Gastroesophageal sphincter (tissue), 4 donors: Measurements from ENCODE around the gene SETD7. TPM values are rescaled to one million over a fixed set of nuclear protein-coding genes. Genes with fewer than 3 reads are reported as not detected.

Experiments
- ATAC-seq: fragments of 150-250 bp; one replicate; pipeline ENCODE4 v1.9.1; 2016; ENCODE audit warnings: mild to moderate bottlenecking, moderate library complexity
- H3K27ac ChIP-seq, 4 donors: fragments of 200-600 bp; sonication (generic) in 3 of 4; 1 replicate in 3 of 4; 2 replicates in 1 of 4; pipeline ENCODE4 v1.5.1; 2016 to 2019
- H3K27me3 ChIP-seq: fragments of 200-600 bp; sonication (generic); one replicate; pipeline ENCODE4 v1.5.1; 2019
- H3K36me3 ChIP-seq, 2 donors: fragments of 200-600 bp; sonication (generic); one replicate each; pipeline ENCODE4 v1.5.1; 2019; ENCODE audit warnings: control low read depth in 1 of 2
- H3K4me1 ChIP-seq, 3 donors: fragments of 200-600 bp; sonication (generic); 1 replicate in 2 of 3; 2 replicates in 1 of 3; pipeline ENCODE4 v1.5.1; 2016 to 2019; ENCODE audit warnings: control low read depth in 2 of 3
- H3K4me3 ChIP-seq, 2 donors: fragments of 200-600 bp; sonication (generic); one replicate each; pipeline ENCODE4 v1.5.1; 2019; ENCODE audit warnings: mild to moderate bottlenecking in 1 of 2, moderate library complexity in 1 of 2
- H3K9me3 ChIP-seq, 3 donors: fragments of 200-600 bp; sonication (generic); one replicate each; pipeline ENCODE4 v1.5.1; 2017 to 2019; ENCODE audit warnings: control low read depth in 2 of 3
- EP300 ChIP-seq: sonication (generic); formaldehyde crosslinking; IDR thresholded peaks from one replicate; pipeline ENCODE4 v1.6.1; 2017; ENCODE audit warnings: antibody characterized with exemption, mild to moderate bottlenecking
- POLR2A ChIP-seq, 2 donors: fragments of 450-650 bp; IDR thresholded peaks; one replicate each; pipeline ENCODE4 v1.6.1; 2017; ENCODE audit warnings: antibody characterized with exemption in 2 of 2, mild to moderate bottlenecking in 2 of 2, moderate library complexity in 1 of 2
- POLR2AphosphoS5 ChIP-seq: sonication (generic); formaldehyde crosslinking; IDR thresholded peaks from one replicate; pipeline ENCODE4 v1.6.1; 2017; ENCODE audit warnings: antibody characterized with exemption
- WGBS, 2 donors: methylation state at CpG; one replicate each; pipeline ENCODE4 v1.1.5; 2018; ENCODE audit warnings: low coverage in 1 of 2; 5-methylcytosine and 5-hydroxymethylcytosine counted together
- total RNA-seq, 4 donors: library from RNA; depleted of rRNA; stranded (reverse); fragments of >200 nt; gene quantifications; one replicate each; pipeline ENCODE4 v1.1.0, GENCODE V29; 2016
- TF ChIP-seq, protein P1 (sequence below), 4 experiments: fragments of 200-600 bp in 2 of 4; fragments of 450-650 bp in 2 of 4; sonication (generic) in 1 of 4; IDR thresholded peaks; one replicate each; pipeline ENCODE4 v1.5.1; 2017 to 2019; ENCODE audit warnings: antibody characterized with exemption in 4 of 4, mild to moderate bottlenecking in 2 of 4, moderate library complexity in 2 of 4

Gene SETD7
- total RNA-seq, 4 donors from 2014 or later: 72.7 to 92.2 (median 88.3) TPM

DNA sequence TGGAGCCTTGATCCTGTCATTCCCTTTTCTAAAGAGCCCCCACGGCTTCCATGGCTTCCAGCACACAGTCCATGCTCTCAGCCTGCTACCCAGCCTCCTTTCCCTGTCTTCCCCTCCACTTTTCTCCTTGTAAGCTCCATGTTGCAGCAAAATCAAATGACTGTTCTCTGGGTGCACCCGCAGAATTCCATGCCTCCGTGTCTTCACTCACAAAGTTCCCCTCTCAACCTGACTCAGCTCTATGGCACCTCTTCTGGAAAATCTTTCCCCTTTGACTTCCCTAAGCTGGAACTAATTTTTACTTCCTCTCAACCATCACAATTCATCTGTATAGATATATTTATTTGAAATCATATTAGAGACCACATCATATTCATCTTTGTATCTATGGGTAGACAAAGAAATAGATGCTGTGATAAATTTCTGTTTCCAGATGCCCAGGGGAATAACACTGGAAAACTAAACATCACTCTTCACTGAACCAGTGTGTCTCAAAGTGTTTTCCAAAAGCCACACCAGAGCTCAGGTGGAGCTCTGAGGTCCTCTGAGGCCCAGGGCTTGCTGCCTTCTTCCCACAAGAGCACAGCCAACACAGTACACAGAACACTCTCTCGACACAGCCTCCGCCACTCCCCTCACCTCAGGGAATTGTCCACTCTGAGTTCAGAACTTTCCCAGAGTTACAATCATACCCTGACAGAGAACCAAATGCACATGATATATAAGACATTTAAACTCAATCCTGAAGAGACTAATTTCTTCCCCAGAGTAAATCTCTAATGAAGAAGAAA is 3.3 kb downstream of the SETD7 start:
- WGBS, 2 donors: 27 to 38% methylated on average over 3 to 5 of the region's 5 CpGs
- H3K4me1 ChIP-seq: peaks cover 2 to 72% (median 21%) of the 10 kb centered on the region in 3 donors
- no peaks in the 10 kb centered on the region for H3K36me3 ChIP-seq
- no peak for ATAC-seq
- H3K4me3 ChIP-seq: no peak overlapping the region
- TF ChIP-seq POLR2AphosphoS5 (no peak), EP300 (no peak)
- TF ChIP-seq, protein P1, sequence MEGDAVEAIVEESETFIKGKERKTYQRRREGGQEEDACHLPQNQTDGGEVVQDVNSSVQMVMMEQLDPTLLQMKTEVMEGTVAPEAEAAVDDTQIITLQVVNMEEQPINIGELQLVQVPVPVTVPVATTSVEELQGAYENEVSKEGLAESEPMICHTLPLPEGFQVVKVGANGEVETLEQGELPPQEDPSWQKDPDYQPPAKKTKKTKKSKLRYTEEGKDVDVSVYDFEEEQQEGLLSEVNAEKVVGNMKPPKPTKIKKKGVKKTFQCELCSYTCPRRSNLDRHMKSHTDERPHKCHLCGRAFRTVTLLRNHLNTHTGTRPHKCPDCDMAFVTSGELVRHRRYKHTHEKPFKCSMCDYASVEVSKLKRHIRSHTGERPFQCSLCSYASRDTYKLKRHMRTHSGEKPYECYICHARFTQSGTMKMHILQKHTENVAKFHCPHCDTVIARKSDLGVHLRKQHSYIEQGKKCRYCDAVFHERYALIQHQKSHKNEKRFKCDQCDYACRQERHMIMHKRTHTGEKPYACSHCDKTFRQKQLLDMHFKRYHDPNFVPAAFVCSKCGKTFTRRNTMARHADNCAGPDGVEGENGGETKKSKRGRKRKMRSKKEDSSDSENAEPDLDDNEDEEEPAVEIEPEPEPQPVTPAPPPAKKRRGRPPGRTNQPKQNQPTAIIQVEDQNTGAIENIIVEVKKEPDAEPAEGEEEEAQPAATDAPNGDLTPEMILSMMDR (IDR thresholded peaks at IDR 0.05): no peak
- no peaks in the 10 kb centered on the region for H3K27me3 ChIP-seq
- no peaks in the 10 kb centered on the region for H3K9me3 ChIP-seq
- H3K27ac ChIP-seq: peak overlapping the region; percentile 48 to 98 (median 97)

DNA sequence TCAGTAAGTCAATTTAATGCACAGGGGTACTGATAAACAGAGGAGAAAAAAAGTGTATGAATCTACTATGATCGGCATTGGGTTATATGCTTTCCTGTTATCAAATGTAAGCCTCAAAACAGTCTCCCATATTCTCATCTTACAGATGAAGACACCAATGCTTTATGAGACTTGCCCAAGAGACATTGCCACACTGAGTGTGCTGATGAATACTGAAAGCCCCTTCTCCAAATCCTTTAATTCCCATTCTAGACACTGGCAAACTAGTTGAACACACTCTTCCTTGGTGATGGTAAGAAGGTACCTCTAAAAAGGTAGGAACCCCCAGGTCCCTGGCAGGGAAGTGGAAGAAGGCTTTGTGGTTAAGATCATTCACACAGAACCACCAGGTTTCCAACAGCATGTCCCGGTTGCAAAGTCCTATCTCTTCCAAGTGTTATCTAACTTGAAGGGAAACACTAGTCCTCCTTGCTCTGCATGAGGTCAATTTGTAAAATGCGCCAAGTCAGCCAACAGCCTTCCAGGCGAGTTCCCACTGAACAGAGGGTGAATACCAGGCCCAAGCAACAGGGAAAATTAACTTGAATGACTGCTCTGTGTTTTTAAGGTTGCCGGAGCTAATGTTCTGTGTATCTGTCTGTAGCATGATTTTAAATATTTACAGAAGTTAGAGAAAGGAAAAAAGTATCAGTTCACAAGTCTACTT is 5.1 kb downstream of the SETD7 start:
- peak overlapping the region; percentile 55 to 98 (median 76) for H3K27ac ChIP-seq
- no peak for ATAC-seq
- peaks cover 0 to 8% of the 10 kb centered on the region in 2 donors for H3K36me3 ChIP-seq
- no peaks in the 10 kb centered on the region for H3K27me3 ChIP-seq
- TF ChIP-seq EP300 (no peak), POLR2A (IDR thresholded peaks at IDR 0.05) (no peak), POLR2AphosphoS5 (no peak)
- TF ChIP-seq, protein P1 (IDR thresholded peaks at IDR 0.05): no peak
- 20 to 34% methylated on average over 5 of the region's 5 CpGs for whole genome bisulfite sequencing, 2 donors
- H3K4me3 ChIP-seq: no peak overlapping the region
- H3K9me3 ChIP-seq: no peaks in the 10 kb centered on the region
- H3K4me1 ChIP-seq: peaks cover 2 to 69% (median 21%) of the 10 kb centered on the region in 3 donors

DNA sequence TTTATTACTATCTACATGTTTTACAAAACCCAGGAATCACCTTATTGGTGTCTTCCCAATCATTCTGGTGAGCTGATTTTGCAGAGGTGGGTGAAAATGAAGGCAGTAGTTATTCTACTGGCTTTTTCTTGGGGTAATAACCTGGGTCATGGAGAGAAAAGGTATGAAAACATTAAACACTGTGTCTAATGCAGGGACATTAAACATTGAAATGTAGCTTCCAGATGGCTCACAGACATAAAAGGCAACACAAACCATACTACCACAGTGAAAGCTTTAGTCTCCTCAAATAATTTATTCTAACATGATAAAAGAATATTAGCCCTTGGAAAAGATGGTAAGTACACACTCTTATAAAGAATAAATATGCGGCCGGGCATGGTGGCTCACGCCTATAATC is 8.0 kb downstream of the SETD7 start:
- H3K4me3 ChIP-seq: no peak overlapping the region
- H3K4me1 ChIP-seq: peaks cover 0 to 53% (median 11%) of the 10 kb centered on the region in 3 donors
- no peaks in the 10 kb centered on the region for H3K27me3 ChIP-seq
- 64 to 92% methylated on average over 2 to 3 of the region's 3 CpGs for WGBS, 2 donors
- H3K9me3 ChIP-seq: no peaks in the 10 kb centered on the region
- H3K27ac ChIP-seq: no peak overlapping the region
- no peak for ATAC-seq
- TF ChIP-seq POLR2AphosphoS5 (no peak), EP300 (no peak), POLR2A (IDR thresholded peaks at IDR 0.05) (no peak)
- TF ChIP-seq, protein P1 (IDR thresholded peaks at IDR 0.05): no peak
- peaks cover 0 to 34% of the 10 kb centered on the region in 2 donors for H3K36me3 ChIP-seq

DNA sequence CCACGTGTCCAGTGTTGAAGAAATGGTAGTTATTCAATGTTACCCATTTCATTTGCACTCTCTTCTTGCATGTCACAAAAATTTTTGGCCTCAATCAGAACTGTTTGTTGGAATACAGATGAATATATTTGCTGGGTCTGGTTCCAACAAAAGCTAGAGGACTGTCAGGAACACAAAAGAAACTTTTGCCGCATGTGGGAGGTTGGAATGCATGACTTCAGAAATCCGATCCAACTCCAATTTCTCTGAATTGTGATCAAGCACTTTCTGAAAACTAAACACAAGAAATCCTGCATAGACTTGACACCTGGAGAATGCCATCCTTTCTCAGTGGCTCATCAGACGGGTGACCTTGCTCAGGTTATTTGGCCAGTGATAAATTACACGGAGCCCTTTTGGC is 15.4 kb downstream of the SETD7 start:
- WGBS, 2 donors: 67 to 68% methylated on average over 5 of the region's 5 CpGs
- TF ChIP-seq POLR2AphosphoS5: no peak
- no peak for TF ChIP-seq EP300
- TF ChIP-seq, protein P1 (IDR thresholded peaks at IDR 0.05): no peak
- no peak for TF ChIP-seq POLR2A (IDR thresholded peaks at IDR 0.05)
- ATAC-seq: no peak
- H3K36me3 ChIP-seq: peaks cover 0 to 36% of the 10 kb centered on the region in 2 donors
- H3K27ac ChIP-seq: no peak overlapping the region
- no peak overlapping the region for H3K4me3 ChIP-seq
- no peaks in the 10 kb centered on the region for H3K27me3 ChIP-seq
- H3K9me3 ChIP-seq: no peaks in the 10 kb centered on the region
- H3K4me1 ChIP-seq: peaks cover 0 to 17% (median 3%) of the 10 kb centered on the region in 3 donors
